Forelimb muscle (tissue), 1 donor: ENCODE data around the gene ADARB1. TPM values are rescaled to one million over a fixed set of nuclear protein-coding genes. Genes with fewer than 3 reads are reported as not detected.

ENCODE experiments used
- DNase-seq: peaks from one replicate; pipeline ENCODE4 v3.0.0-alpha.2; 2013; ENCODE audit warnings: low read depth
- polyA plus RNA-seq: library from polyadenylated mRNA; unstranded; fragments of 120-200 nt; gene quantifications from one replicate; pipeline ENCODE4 v1.2.1, GENCODE V29; 2013; ENCODE audit not compliant: insufficient read length

Gene ADARB1
- polyA plus RNA-seq, 1 donor = 27.0 TPM

DNA sequence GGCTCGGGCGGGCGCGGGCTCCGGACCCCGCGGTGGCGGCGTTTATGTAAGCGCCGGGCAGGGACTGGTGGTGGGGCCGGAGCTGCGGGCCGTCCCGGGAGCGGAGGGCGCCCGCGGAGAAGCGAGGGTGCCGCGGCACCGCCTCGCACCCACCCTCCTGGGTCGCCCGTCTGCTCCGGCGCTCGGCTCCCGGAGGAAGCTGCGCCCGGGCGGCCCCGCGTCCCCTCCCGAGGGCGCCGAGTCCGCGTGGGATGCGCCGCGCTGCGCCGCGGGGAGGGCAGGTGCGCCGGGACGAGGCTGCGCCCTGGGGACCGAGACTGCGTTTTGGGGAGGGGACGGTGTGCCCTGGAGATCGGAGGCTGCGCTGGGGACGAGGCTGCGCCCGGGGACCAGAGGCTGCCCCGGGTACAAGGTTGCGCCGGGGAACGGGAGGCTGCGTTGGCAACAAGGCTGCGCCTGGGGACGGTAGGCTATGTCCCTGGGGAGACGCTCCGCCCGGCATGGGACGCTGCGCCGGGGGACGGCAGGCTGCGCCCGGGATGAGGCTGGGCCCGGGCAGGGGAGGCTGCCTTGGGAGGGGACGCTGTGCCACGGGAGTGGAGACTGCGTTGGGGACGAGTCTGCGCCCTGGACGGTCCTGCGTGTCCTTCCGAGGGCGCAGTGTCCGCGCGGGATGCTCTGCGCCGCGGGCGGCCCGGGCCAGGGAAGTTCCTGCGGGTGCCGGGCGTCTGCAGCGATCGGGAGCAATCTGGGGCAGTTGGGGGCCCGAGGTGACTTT, 627 bp downstream of the ADARB1 start:
- DNase-seq = no peak

DNA sequence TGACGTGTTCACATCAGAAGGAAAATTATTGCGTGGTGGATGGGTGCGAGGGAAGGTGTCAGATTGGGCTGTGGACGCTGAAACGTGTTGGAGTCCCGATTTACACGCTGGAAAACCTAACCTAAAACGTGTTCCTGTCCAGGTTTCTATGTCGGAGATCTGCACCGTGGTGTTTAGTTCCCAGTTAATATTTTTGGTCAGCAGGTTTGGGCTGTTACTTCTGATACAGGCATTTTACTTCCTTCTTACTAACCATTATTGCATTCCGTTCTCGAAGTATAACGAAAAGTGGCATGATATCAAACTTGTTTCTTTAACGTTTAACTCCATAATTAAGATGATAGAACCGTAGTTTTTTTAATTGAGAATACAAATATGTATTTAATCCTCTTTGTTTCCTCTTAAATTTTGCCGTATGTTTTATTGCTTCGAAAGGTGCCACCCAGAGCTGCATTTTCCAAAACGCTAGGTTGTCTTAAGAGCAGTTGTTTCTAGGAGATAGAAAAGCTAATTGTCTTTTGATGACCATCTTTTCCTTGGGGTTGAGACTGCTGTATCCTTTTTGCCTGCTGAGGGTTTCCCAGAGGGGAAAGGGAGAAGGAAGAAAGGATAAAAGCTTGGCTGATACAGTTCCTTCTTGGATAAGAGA, 1.3 kb downstream of the ADARB1 start:
- no peak for DNase-seq

DNA sequence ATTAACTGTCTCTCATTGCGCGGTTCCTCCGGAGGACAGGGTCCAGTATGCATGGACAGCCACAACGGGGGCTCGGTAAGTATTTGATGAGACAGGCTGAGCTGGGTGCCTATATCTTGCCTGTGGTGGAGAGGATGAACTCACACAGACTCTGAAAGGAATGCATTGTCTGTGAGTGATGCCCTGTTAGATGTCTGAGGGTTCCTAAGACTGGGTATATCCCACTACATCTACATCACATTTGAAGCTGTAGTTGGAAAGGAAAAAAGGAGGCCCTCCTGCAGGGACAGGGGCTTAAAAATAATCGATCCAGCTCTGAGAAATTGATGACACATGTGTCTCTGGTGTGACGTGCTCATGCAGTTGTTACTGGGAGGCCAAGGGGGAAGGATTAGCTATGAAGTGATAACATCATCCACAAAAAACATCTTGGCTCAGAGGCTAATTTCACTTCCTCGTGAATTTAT, 1.9 kb downstream of the ADARB1 start:
- no peak for DNase-seq

DNA sequence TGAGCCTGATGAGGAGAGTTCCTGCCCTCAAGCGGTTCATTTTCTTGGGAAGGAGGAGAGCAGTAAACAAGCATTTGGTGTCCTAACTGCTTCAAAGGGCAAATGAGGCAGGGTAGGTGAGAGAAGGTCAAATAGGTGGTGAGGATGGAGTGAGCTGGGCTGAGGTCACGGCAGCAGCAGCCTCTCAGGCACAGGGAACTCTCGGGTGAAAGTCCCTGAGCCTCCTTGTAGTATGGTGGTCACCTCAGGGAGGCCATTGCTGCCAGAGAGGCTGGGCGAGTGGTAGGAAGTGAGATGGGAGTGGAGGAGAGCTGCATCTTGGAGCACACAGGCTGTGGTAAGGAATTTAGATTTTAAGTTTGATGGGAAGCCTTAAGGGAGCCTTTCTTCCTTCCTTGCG, 4.0 kb downstream of the ADARB1 start:
- no peak for DNase-seq

DNA sequence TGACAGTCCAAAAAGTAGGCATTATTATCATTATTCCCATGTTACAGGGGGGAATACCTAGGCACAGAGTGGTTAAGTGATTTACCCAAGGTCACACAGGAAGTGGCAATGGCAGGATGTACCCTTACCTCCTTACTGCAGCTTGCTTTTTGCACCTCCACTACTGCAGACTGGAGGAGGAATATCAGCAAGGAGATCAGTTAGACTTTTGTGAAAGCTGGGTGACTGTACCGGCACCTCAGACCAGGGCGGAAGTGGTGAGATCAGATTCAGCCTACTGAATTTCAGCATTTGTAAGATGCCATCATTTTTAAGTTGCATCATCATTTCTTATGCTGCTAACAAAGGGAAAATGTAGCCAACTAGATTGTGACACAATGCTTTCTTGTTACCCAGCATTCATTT, 4.5 kb downstream of the ADARB1 start:
- DNase-seq = no peak

DNA sequence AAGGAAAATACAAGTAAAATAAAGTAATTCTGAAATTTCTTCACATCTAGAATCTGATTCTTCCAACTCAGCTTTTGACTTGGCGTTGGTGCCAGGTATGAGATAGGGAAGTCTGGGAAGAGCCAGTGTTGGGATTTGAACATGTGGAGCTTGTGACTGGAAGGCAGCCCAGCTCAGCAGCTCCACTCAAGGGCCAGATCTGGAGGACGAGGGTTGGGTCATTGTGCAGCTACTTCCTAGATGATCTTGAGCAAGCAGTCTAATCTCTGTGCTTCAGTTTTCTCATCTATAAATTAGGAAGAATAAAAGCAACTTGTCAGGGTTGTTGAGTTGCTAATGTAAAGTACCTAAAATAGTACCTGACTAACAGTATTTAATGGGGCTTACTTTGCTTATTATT, 5.0 kb downstream of the ADARB1 start:
- no peak for DNase-seq

GRCh38 chr21:45080232-45080631, 5.9 kb downstream of the ADARB1 start:
- no peak for DNase-seq

DNA sequence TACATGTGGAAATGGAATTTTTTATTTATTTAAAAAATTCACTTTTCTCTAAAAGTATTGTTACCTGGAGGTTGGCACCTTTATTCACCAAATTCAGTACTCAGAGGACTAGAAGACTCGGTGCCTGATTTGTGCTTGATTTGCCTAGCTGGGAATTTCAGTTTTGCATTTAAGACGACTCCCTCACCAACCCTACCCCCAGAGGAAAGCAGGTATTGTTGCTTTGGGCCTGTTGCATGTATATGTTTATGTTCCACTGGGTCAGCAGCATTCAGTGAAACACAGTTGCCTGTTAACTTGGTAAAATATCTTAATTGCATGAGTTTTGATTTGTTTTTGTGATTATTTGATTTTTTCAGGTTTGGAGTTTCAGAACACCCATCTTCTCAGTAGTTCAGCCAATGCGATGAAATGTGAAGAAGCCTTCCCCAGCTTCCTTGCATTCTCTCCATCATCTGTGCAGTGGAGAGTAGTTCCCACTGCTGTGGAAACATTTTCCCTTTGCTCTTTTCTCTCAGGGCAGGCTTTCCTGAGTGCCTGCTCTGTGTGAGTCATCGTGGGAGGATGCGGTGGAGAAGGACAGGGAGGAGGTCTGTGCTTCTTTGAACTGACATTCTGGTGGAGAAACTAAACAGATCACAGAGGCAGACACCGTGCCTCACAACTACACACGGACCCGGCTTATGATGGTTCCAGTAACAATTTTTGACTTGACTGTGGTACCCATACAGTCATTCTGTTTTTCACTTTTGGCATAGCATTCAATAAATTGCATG, 6.4 kb downstream of the ADARB1 start:
- no peak for DNase-seq

DNA sequence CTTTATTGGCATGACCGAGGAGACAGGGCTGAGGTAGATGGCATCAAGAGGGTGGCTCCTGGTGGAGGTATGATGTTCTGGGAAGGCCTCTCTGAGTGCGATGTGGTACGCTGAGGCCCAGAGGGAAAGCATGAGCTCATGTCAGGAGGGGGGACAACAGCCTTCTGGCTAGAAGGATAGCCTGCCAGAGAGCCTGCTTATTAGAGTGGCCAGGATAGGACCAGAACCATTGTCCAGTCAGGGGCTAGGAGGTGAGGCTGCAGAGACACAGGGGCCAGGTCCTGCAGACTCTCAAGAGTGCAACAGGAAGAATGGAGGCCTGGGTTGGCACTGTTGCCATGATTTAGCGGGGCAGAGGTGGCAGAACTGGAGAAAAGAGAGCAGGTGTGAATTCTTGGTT, 7.3 kb downstream of the ADARB1 start:
- DNase-seq = no peak

DNA sequence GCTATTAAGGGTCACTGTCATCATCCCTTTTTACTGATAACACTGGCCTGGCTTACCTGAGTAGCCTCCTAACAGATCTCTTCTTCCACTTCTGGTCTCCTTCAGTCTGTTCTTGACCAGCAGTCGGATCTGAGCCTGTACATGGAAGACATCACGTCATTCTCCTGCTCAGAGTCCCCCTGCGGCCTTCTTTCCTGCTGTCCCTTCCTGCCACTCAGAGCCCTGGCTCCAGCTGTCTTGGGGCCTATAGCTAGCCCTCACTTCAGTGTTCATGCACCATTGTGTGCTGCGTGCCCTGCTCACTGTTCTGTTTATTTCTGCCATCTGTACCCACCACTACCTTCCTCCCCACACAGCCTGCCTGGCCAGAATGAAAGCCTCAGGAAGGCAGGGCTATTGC, 8.4 kb downstream of the ADARB1 start:
- no peak for DNase-seq

- no peak for DNase-seq
Observed at GRCh38 chr21:45084121-45084520, 9.7 kb downstream of the ADARB1 start.

DNA sequence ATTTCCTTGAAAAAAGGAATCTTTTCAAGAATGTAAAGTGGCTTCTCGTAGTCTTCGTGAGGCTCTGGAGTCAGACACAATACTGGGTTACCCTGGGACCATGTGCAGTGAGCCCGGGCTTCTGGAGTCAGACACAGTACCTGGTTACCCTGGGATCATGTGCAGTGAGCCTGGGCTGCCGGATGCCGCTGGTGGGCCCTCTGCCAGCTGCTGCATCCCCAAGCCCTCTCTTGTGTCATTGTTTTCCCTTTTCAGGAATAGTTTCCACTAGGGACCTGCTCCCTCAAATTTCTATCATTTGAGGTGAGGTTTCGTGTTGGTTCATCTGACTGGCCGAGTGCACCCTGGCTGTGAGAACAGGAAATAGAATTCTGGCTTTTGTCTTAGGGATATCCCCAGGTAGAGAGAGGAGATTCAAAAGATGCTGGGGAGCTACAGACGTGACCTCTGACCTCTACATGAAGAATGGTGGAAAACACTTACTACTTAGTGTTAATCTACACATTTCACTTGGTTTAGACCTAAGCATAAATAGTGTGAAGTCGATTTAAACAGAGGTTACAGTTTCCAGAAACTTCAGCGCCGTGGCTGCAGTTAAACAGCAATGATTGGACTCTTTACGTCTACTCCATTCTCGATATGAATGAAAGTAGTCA, 10.6 kb downstream of the ADARB1 start:
- no peak for DNase-seq

GRCh38 chr21:45085700-45086099, 11.3 kb downstream of the ADARB1 start:
- no peak for DNase-seq

- DNase-seq = no peak
Observed at GRCh38 chr21:45086337-45086958, 12.1 kb downstream of the ADARB1 start.

DNA sequence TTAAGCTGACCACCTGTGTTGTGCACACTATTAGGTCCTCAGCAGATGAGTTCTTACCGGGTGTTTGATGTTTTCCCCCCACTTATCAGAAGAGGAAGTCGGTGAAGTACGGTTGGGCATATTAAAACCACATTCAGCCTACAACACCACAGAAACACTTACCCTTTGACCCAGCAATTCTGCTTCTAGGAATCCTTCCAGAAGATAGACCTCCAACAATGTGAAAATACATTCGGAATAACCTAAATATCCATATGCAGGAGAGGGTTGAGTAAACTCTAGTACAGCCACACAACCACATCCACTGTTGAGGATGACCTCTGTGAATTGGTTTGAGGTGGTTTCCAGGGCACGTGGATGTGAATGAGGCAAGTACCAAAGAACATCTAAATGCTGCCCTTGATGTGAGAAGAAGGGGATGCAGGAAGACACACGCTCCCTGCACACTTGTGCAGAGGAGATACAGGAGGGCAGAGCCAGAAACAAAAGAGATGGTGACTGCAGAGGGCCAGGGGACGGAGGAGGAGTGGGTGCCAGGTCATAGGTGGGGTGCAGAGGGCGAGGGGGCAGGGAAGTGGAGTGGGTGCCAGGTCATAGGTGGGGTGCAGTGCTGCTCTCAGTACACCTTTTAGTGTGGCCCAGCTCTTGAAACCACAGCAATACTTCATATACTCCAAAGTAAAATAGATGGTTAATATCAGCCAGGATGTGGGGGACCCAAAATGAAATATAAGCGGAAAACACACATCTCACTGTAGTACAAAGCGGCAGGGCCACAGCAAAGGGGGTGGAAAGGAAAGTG, 12.8 kb downstream of the ADARB1 start:
- no peak for DNase-seq

DNA sequence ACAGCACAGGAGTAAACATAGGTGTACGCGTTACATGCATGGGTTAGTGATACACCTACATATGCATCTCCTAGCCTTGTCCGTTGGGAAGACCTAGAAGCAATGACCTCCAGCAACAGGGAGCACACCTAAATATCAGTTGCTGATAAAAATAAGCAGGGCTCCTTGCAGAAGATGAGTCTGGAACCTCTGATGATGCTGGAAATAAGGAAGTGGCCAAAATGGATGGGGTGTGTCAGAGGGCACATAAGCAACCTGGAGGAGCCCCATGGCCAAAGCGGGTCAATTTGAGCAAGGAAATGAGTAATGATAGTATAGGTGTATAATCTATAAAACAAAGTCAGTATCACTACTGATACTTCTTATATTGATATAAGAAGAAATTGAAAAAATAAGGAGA, 13.7 kb downstream of the ADARB1 start:
- DNase-seq = no peak

DNA sequence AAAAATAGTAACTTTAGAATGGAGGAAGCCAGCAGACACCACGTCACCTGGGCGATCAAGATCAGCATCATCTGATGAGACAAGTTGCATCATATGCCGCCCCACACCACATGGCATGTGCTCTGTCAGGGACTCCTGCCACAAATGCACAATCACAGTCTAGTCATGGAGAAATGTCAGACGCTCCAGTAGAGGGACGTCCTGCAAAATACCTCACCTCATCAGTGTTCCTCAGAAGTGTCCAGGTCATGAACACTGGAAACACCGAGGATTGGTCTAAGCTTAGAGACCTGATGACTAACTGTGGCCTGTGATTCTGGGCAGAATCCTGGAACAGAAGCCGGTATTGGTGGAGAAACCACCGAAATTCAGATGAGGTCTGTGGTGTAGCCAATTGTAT, 14.3 kb downstream of the ADARB1 start:
- DNase-seq = no peak

DNA sequence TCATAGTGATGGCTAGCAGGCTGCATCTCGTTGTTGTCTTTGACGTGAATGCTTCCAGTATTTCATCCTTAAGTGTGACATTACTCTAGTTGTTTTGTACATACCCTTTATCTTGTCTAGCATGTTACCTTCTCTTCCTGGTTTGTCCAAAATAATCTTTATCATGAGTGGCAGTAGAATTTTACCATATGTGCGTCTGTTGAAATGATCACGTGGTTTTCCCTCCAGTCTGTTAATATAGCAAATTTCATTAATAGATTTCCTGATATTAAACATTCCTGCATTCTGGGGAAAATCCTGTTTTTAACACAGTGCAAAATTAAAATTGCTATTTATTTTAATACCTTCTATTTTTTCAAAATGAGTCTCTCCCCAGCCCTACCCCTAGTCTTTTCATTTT, 15.6 kb downstream of the ADARB1 start:
- DNase-seq = no peak

DNA sequence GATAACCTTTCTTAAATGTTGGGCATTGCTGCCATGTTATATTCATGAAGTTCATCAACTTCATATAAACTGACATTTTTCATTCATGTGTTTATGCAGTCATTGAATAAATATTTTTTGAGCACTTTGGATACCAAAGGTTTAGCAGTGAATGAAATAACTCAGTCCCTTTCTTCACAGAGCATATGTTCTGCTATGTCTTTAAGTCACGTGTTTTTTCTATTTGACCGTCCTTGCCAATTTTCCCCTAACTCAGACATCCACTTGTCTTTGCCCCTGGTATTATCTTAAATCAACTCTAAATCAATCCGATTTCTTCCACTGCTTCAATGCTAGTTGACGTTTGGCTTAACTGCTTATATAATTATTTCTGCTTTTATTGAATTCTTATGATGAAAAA, 16.6 kb downstream of the ADARB1 start:
- no peak for DNase-seq

- DNase-seq = no peak
Observed at GRCh38 chr21:45091550-45092322, 17.4 kb downstream of the ADARB1 start.
